NCI-H1417 treated with DMSO at 0.1 percent for 48 hours (cell line): Measurements from ENCODE around the gene TCEA3.

Experiments used
- DNase-seq: peaks from one replicate; lab custom pipeline; 2025; lab: John Stamatoyannopoulos, UW

The TCEA3 gene

DNA sequence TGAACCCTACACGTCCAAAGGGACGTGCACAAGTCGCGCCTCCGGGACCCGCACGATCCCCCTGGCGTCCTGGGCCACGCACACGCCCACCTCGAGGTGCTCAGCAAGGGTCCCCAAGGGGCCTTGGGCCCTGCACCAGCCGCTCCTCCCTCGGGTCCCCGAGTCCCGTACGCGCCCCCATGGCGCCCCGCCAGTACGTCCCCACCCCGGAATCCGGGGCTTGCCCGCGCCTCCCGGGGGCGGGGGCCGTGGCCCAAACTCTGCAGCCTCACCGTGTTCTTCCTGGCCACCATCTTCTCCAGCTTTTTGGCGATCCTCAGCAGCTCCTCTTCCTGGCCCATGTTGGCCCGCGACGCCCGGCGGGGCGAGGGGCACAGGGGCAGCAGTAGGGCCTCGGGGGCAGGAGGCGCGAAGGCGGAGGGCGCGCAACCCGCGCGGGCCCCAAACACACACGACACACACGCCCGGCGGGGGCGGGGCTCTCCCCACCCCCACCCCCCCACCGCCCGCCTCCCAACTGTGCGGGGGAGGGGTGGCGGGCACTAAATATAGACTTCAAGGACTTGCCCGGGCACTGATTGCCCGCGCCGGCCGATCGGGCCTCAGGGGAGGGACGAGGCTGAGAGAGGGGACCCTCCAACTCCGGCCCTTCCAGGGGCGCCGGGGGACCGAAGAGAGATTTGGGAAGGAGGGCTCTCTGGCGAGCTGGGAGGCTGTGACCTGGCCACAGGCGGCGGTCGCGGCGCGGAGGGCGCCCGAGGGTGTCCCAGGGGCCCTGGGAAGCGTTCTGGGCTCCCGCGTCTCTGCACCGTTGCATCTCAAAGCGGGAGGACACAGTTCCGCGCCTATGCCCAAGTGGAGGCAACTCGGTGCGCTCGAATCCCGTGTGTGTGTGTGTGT is at the start of gene TCEA3:
TCEA3 (minus strand) TSS at position 456 of the 900 bp plus-strand sequence; CDS start at position 341, 115 bp downstream.
- DNase-seq = no peak

- no peak for DNase-seq
Observed at GRCh38 chr1:23473037-23473800, 48.7 kb upstream of the TCEA3 start.

- DNase-seq = no peak
Observed at GRCh38 chr1:23472351-23473036, 47.9 kb upstream of the TCEA3 start.

DNA sequence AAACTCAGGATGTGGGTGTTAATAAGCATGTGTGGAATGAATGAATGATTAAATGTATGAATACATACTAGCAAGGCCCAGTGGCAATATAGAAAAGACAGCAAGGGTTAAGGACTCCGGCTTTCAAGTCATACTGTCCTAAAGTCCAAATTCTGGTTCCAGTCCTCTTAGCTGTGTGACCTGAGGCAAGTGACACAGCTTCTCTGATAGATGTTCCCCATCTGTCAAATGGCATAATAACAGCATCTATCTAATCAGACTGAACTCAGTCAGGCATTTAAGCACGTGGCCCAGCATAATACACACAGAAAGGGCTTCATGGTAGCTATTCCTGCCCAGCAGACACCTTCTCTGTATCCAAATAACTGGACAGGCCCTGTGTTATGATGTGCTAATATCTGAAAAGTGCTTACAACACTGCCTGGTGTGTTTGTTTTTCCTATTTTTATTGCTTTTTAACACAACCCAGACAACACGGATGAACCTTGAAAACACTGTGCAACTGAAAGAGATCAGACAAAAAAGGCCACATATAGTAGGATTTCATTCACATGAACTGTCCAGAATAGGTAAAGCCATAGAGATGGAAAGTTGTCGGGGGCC is 47.0 kb upstream of the TCEA3 start:
- no peak for DNase-seq

- DNase-seq = no peak
Observed at GRCh38 chr1:23470282-23471070, 45.9 kb upstream of the TCEA3 start.

GRCh38 chr1:23469372-23469982 is 44.9 kb upstream of the TCEA3 start:
- DNase-seq = no peak

DNA sequence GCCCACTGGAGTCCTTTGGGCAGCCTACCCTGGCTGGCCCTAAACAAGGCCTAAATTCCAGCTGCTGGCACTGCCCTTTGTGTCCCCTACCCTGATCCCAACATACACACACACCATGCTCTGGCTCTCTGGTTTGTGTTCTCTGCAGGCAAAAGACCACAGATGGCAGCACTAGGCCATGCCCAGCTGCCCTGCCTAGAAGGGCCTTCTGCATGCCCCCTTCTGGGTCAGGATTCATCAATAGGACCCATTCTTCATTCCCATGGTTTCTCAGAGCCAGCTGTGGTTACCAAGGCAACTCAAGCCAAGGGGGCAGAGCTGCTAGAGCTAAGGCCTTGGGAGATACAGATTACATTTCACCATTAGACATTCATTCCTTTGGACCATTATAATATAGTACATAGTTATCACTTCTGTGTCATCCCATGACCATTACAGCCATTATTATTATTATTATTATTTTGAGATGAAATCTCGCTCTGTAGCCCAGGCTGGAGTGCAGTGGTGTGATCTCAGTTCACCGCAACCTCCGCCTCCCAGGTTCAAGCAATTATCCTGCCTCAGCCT is 42.0 kb upstream of the TCEA3 start:
- no peak for DNase-seq

- DNase-seq = no peak
Observed at GRCh38 chr1:23463286-23463685, 38.7 kb upstream of the TCEA3 start.

DNA sequence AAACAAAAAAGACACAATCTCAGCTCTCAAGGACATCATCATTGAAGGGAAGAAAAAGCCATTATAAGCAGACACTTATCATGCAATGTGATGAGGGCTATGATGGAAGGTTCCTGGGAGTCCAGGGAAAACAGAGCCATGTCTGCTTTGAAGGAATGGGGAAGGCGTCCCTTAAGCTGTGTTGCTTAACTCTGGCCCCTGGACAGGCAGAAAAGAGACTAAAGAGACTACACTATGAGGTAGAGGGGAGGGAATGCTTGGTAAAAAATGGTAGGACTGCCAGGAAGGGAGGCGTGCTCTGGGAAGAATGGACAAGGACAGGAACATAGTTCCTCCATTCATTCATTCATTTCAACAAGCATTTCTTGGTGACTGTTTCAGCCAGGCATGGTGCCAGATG is 38.2 kb upstream of the TCEA3 start:
- DNase-seq = no peak

GRCh38 chr1:23461050-23461449 is 36.5 kb upstream of the TCEA3 start:
- DNase-seq = no peak

DNA sequence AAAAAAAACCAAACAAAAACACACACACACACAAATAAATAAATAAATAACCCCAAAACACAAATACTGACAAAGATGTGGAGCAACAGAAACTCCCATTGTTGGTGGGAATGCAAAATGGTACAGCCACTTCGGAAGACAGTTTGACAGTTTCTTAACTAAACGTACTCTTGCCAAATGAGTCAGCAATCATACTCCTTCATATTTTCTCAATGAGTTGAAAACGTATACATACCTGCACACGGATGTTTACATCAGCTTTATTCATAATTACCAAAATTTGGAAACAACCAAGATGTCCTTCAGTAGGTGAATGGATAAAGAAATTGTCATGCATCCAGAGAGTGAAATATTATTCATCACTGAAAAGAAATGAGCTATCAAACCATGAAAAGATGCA is 36.0 kb upstream of the TCEA3 start:
- DNase-seq = no peak

DNA sequence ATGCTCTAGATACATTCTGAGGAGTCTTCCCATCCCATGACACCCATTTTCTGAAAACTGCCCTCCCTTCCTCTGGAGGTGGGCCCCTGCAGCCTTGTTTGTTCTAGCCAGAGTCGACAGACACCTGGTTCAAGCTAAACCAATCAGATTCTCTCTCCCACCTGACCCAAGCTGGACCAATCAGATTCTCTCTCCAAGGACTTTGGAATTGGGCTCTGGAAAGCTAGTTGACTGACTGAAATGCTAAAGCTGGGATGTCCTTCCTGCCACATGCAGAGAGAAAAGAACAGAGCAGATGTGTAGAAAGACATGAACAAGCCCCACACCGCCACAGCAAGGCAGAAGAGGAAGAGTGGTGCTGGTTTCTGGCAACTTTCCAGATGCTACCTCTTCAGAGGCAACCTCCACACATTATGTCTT is 34.8 kb upstream of the TCEA3 start:
- DNase-seq = no peak

DNA sequence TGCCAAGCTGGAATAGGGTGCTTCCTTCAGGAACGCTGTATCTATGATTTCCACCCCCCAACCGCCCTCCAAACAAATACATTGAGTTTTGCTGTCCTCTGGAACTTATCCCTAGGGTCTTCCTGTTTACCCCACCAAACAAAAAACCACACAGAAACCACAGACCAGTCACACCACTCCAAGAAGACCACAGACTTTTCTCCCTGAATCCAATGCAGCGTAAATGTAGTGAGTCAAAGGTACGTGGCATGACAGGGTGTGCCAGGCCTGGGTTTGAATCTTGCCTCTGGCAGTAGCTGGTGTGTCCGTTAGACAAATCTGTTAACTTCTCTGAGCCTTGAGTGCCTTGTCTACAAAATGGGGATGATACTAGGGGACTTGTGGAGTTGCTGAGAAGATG is 31.7 kb upstream of the TCEA3 start:
- no peak for DNase-seq

DNA sequence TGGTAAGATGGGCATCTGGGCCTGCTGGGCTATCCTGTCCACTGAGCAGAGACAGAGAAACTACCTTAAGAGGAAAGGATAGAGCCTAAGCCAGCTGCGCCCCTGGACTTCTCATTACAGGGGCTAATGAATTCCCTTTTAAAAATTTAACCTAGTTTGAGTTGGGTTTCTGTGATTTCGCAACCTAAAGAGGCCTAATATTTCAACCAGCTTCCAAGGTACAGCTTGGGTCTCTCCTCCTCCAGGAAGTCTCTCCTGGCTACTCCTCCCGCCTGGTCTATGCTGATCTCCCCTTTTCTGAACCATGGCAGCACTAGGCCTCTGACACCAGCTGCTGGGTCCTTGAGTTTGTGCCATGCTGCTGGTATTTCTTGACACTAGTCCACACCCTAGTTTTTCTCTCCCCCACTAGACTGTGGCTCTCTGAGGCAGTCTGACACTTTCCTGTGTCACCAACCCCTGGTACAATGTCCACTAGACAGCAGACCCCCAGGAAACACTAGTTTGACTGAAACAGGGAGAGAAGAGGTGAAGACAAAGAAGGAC is 29.0 kb upstream of the TCEA3 start:
- DNase-seq = no peak

- no peak for DNase-seq
Observed at GRCh38 chr1:23452011-23452411, 27.5 kb upstream of the TCEA3 start.

DNA sequence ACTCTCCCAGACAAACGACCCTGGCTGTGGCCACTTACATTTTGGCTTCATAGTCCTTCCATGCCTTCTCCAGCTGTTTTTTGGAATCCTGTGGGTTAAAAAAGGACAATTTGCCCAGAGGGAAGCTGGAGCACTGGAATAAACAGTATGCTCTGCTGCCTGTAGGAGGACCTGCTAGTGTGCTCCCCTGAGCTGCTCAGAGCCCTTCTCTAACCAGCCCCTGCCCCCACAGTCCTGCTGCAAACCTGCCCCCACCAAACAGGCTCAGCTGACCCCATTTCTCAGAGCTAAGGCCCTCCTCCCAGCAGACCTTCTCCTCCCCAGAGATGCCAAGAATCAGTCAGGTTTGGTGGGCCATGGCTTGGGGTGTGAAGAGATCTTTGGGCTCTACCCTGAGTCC is 26.9 kb upstream of the TCEA3 start:
- no peak for DNase-seq

GRCh38 chr1:23450894-23451293 is 26.3 kb upstream of the TCEA3 start:
- DNase-seq = no peak

- no peak for DNase-seq
Observed at GRCh38 chr1:23449958-23450357, 25.4 kb upstream of the TCEA3 start.

DNA sequence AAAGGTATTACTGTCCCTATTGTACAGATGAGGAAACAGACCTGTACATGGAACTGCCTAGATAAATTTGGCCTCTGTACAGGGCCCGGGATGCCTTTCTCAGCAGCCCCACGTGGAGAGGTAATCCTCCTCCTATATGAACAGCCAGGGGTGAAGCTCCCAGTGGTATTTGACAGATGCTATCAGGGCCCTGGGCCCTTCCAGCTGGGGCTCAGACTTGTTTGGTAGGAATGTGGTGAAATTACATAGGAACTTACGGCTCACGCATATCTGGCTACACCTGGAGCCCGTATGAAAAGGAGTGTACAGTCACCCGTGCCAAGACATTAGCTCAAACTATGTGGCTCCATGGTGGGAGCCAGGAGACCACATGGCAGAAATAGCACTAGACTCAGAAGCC is 24.8 kb upstream of the TCEA3 start:
- no peak for DNase-seq

DNA sequence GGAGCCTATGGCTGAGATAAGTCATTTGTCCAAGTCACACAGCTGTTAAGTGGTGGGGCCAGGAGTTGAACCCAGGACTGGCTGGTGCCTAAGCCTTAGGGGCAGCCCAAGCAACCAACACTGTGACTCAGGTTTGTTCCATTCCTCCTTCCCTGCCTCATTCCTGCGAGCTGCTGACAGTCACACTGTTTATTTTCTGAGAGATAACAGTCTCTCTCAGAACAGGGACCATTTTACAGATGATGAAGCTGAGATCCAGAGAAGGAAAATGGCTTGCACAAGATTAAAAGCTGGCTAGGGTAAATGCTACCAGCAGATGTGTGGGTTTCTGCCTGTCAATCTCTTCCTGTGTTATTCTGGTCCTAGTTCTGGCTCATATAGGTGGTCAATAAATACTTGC is 24.3 kb upstream of the TCEA3 start:
- no peak for DNase-seq
